NT2/D1 (cell line): ENCODE results near the gene SPTBN5.

ENCODE experiments used
- DNase-seq: peaks from one replicate; pipeline ENCODE4 v3.0.0-alpha.2; 2011; ENCODE audit warnings: low read depth, low spot score
- H3K27me3 ChIP-seq: 2 replicates; pipeline ENCODE4 v1.6.0; 2011; ENCODE audit warnings: mild to moderate bottlenecking; ENCODE audit not compliant: insufficient read length, insufficient read depth
- H3K36me3 ChIP-seq: 2 replicates; pipeline ENCODE4 v1.6.1; 2011; ENCODE audit warnings: mild to moderate bottlenecking, low read length, mixed read lengths; ENCODE audit not compliant: insufficient read depth, insufficient read length
- H3K4me1 ChIP-seq: 2 replicates; pipeline ENCODE4 v1.5.1; 2011; ENCODE audit not compliant: insufficient read depth, insufficient read length
- H3K4me3 ChIP-seq: 2 replicates; pipeline ENCODE4 v1.5.1; 2011; ENCODE audit warnings: low read depth; ENCODE audit not compliant: insufficient read length
- H3K9ac ChIP-seq: 2 replicates; pipeline ENCODE4 v1.6.0; 2011; ENCODE audit warnings: low read depth; ENCODE audit not compliant: insufficient read length
- H3K9me3 ChIP-seq: 2 replicates; pipeline ENCODE4 v1.5.1; 2011; ENCODE audit warnings: mild to moderate bottlenecking, low read length; ENCODE audit not compliant: insufficient read depth
- SUZ12 ChIP-seq: IDR thresholded peaks from 2 replicates; pipeline ENCODE4 v1.6.1; 2011; ENCODE audit not compliant: insufficient read length, insufficient read depth; ENCODE audit errors: extremely low read depth
- YY1 ChIP-seq: IDR thresholded peaks from 2 replicates; pipeline ENCODE4 v1.6.1; 2011; ENCODE audit not compliant: insufficient read length, insufficient read depth
- ZNF274 ChIP-seq: IDR thresholded peaks from 2 replicates; pipeline ENCODE4 v1.6.1; 2011; ENCODE audit warnings: mild to moderate bottlenecking, low read depth, low read length

Gene SPTBN5

DNA sequence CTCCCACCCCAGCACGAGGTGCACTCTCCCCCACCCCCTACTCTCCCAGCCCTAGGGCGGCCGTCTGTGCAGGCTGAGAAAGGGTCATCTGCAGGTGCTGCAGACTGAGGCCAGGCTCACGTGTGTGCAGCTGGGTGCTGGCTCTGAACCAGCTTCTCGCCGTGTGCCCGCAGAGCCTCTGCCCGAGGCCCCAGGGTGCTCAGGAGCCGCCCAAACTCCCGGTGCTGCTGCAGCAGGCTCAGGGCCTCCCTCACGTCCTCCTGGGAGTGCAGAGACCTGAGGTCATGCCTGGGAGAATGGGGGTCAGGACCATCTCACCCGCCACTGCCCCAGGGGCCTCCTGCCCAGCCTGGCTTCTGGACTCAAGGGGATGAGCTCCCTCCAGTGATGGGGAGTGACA lies 17.2 kb downstream of the SPTBN5 start:
- H3K27me3 ChIP-seq, result no peaks in the 10 kb centered on the region
- H3K4me3 ChIP-seq, result no peak overlapping the region
- no peaks in the 10 kb centered on the region for H3K36me3 ChIP-seq
- TF ChIP-seq YY1, result no peak
- H3K9me3 ChIP-seq, result no peaks in the 10 kb centered on the region
- no peak overlapping the region for H3K9ac ChIP-seq
- peaks cover 4% of the 10 kb centered on the region for H3K4me1 ChIP-seq
- no peak for DNase-seq

DNA sequence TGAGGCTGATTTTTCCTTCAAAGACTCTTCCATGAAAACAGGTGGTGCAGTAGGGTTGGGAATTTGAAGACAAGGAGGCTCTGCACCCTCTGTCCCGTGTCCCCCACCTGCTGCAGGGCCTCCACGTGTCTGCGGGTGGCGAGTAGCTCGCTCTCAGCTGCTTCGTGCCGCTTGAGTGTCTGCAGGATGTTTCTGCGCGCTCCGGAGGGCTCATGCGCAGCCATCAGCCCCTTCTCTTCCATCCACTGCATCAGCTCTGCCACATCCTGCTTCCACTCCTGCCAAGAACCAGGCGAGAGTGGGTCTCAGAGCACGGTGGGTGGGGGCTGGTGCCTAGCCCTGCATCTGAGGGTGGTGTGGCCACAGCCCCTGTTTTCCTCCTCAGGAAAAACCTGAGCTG lies 17.8 kb downstream of the SPTBN5 start:
- no peaks in the 10 kb centered on the region for H3K9me3 ChIP-seq
- H3K4me3 ChIP-seq, result no peak overlapping the region
- H3K27me3 ChIP-seq, result no peaks in the 10 kb centered on the region
- no peak overlapping the region for H3K9ac ChIP-seq
- H3K36me3 ChIP-seq, result no peaks in the 10 kb centered on the region
- no peak for DNase-seq
- H3K4me1 ChIP-seq, result peaks cover 7% of the 10 kb centered on the region
- TF ChIP-seq SUZ12, result no peak
- no peak for TF ChIP-seq YY1
- TF ChIP-seq ZNF274, result no peak

GRCh38 chr15:41874736-41875135 lies 19.1 kb downstream of the SPTBN5 start:
- Histone ChIP-seq H3K4me1 (peaks cover 8% of the 10 kb centered on the region), H3K27me3 (no peaks in the 10 kb centered on the region), H3K9me3 (no peaks in the 10 kb centered on the region), H3K9ac (no peak overlapping the region), H3K36me3 (no peaks in the 10 kb centered on the region), H3K4me3 (no peak overlapping the region)
- TF ChIP-seq SUZ12, result no peak
- TF ChIP-seq YY1, result no peak
- DNase-seq, result no peak

DNA sequence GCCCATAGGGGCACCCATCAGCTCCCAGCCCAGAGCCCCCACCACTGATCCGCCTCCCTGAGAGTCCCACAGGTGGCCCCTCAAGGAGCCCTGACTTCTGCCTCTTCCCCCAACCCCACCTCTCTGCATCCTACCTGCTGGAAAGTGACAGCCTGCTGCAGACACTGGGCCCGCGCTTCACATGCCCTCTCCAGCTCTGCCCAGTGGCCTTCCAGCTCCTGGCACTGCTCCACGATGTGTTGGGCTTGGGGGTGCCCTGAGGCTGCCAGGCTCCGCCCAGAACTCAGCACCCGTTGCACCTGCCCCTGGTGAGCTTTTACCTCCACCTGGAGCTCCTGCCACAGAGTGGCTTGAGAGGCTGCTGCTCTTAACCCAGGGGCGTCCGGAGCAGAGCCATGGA lies 20.1 kb downstream of the SPTBN5 start:
- no peaks in the 10 kb centered on the region for H3K9me3 ChIP-seq
- DNase-seq, result no peak
- H3K36me3 ChIP-seq, result no peaks in the 10 kb centered on the region
- no peak overlapping the region for H3K9ac ChIP-seq
- no peaks in the 10 kb centered on the region for H3K27me3 ChIP-seq
- no peak overlapping the region for H3K4me3 ChIP-seq
- peaks cover 8% of the 10 kb centered on the region for H3K4me1 ChIP-seq
- TF ChIP-seq YY1 (no peak), SUZ12 (no peak), ZNF274 (no peak)

GRCh38 chr15:41872166-41872747 lies 21.6 kb downstream of the SPTBN5 start:
- no peak overlapping the region for H3K4me3 ChIP-seq
- no peaks in the 10 kb centered on the region for H3K36me3 ChIP-seq
- no peaks in the 10 kb centered on the region for H3K9me3 ChIP-seq
- DNase-seq, result no peak
- no peaks in the 10 kb centered on the region for H3K27me3 ChIP-seq
- no peak for TF ChIP-seq SUZ12
- no peak for TF ChIP-seq YY1
- no peak for TF ChIP-seq ZNF274
- H3K4me1 ChIP-seq, result peaks cover 8% of the 10 kb centered on the region
- H3K9ac ChIP-seq, result no peak overlapping the region

DNA sequence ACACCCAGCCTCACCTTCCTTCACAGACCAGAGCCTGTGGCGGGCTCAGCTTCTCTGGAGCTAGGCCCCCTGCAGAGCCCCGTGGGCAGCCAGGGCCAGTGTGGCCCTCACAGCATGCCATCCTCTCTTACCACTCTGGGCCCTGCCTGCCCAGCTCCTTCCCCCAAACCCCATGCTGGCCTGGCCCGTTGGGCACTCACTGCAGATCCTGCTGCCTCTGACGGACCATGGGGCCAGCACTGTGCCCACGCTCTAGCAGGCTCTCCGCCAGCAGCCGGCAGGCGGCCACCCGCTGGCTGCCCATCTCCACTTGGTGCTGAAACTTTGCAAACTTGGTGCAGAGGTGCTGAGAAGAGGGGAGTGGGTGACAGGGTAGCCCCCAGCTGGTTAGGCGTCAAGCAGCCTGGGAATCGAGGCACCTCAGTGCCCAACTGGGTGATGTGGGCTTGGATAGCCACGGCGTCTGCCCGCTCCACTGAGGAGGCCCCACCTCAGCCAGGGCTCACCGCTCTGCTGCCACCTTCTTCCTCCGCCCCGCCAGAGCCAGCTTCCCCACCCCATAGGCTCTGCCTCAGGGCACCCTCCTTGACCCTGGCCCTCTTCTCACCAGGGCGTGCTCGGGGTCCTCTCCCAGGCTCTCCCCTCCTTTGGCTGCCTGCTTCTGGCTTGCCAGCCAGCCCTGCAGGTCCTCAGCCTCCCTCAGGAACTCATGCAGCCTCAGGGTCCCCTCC lies 22.5 kb downstream of the SPTBN5 start:
- TF ChIP-seq ZNF274 (no peak), YY1 (no peak), SUZ12 (no peak)
- no peaks in the 10 kb centered on the region for H3K27me3 ChIP-seq

GRCh38 chr15:41870689-41871081 lies 23.2 kb downstream of the SPTBN5 start:
- H3K9me3 ChIP-seq, result no peaks in the 10 kb centered on the region
- DNase-seq, result no peak
- H3K4me3 ChIP-seq, result no peak overlapping the region
- H3K9ac ChIP-seq, result no peak overlapping the region
- no peaks in the 10 kb centered on the region for H3K36me3 ChIP-seq
- TF ChIP-seq SUZ12 (no peak), YY1 (no peak), ZNF274 (no peak)
- no peaks in the 10 kb centered on the region for H3K27me3 ChIP-seq
- H3K4me1 ChIP-seq, result peaks cover 13% of the 10 kb centered on the region

More for the DNA sequence above, 22.5 kb downstream of the SPTBN5 start:
- Histone ChIP-seq H3K4me1 (peaks cover 8% of the 10 kb centered on the region), H3K9me3 (no peaks in the 10 kb centered on the region), H3K4me3 (no peak overlapping the region), H3K36me3 (no peaks in the 10 kb centered on the region), H3K9ac (no peak overlapping the region)
- no peak for DNase-seq
